IPS-18a (cell line): Measurements from ENCODE around the gene SVIL.

Source experiments
- H3K27ac ChIP-seq: one replicate; pipeline ENCODE4 v1.5.1; 2013; ENCODE audit warnings: low read length
- H3K27me3 ChIP-seq: one replicate; pipeline ENCODE4 v1.6.1; 2013; ENCODE audit warnings: mild to moderate bottlenecking, low read length; ENCODE audit not compliant: control insufficient read depth, insufficient read depth
- H3K36me3 ChIP-seq: one replicate; pipeline ENCODE4 v1.6.1; 2013; ENCODE audit warnings: low read depth, low read length; ENCODE audit not compliant: control insufficient read depth
- H3K4me1 ChIP-seq: one replicate; pipeline ENCODE4 v1.6.1; 2013; ENCODE audit warnings: low read depth, low read length; ENCODE audit not compliant: control insufficient read depth
- H3K4me3 ChIP-seq: one replicate; pipeline ENCODE4 v1.5.1; 2013; ENCODE audit warnings: low read length
- H3K9ac ChIP-seq: one replicate; pipeline ENCODE4 v1.6.1; 2013; ENCODE audit warnings: mild to moderate bottlenecking, low read length, moderate library complexity
- H3K9me3 ChIP-seq: one replicate; pipeline ENCODE4 v1.6.1; 2013; ENCODE audit warnings: low read depth, low read length; ENCODE audit not compliant: control insufficient read depth

The SVIL gene

GRCh38 chr10:29634764-29635625 is at the start of gene SVIL:
Gene SVIL, minus strand, starts transcription at chr10:29634971. Its CDS starts 79,913 bp downstream, at chr10:29555058.
- Histone ChIP-seq H3K4me1 (peaks cover 34% of the 10 kb centered on the region), H3K9me3 (no peaks in the 10 kb centered on the region), H3K9ac (peak within 1 kb of the TSS; percentile 12), H3K36me3 (no peaks in the 10 kb centered on the region), H3K27ac (peak within 1 kb of the TSS; percentile 30), H3K27me3 (no peaks in the 10 kb centered on the region), H3K4me3 (peak within 1 kb of the TSS; percentile 9)

GRCh38 chr10:29681676-29682448 is 47.1 kb upstream of the SVIL start:
- H3K27me3 ChIP-seq = no peaks in the 10 kb centered on the region
- peaks cover 5% of the 10 kb centered on the region for H3K9me3 ChIP-seq
- no peak overlapping the region for H3K4me3 ChIP-seq
- H3K9ac ChIP-seq = no peak overlapping the region
- H3K4me1 ChIP-seq = peaks cover 7% of the 10 kb centered on the region
- no peak overlapping the region for H3K27ac ChIP-seq
- no peaks in the 10 kb centered on the region for H3K36me3 ChIP-seq

- Histone ChIP-seq H3K9ac (no peak overlapping the region), H3K36me3 (no peaks in the 10 kb centered on the region), H3K4me3 (no peak overlapping the region), H3K27ac (no peak overlapping the region), H3K9me3 (peaks cover 15% of the 10 kb centered on the region), H3K4me1 (no peaks in the 10 kb centered on the region), H3K27me3 (no peaks in the 10 kb centered on the region)
These were observed 45.3 kb upstream of the SVIL start for GRCh38 chr10:29680091-29680490.

GRCh38 chr10:29676732-29677131 is 42.0 kb upstream of the SVIL start:
- H3K9ac ChIP-seq = no peak overlapping the region
- no peak overlapping the region for H3K4me3 ChIP-seq
- peaks cover 15% of the 10 kb centered on the region for H3K9me3 ChIP-seq
- H3K27me3 ChIP-seq = no peaks in the 10 kb centered on the region
- no peaks in the 10 kb centered on the region for H3K4me1 ChIP-seq
- H3K27ac ChIP-seq = no peak overlapping the region
- no peaks in the 10 kb centered on the region for H3K36me3 ChIP-seq

- Histone ChIP-seq H3K4me3 (no peak overlapping the region), H3K4me1 (no peaks in the 10 kb centered on the region), H3K27me3 (no peaks in the 10 kb centered on the region), H3K9ac (no peak overlapping the region), H3K36me3 (no peaks in the 10 kb centered on the region), H3K9me3 (peaks cover 15% of the 10 kb centered on the region), H3K27ac (no peak overlapping the region)
These were observed 41.2 kb upstream of the SVIL start for GRCh38 chr10:29675984-29676383.

GRCh38 chr10:29671968-29672367 is 37.2 kb upstream of the SVIL start:
- Histone ChIP-seq H3K4me3 (no peak overlapping the region), H3K36me3 (no peaks in the 10 kb centered on the region), H3K4me1 (peaks cover 8% of the 10 kb centered on the region), H3K27ac (no peak overlapping the region), H3K9me3 (peaks cover 10% of the 10 kb centered on the region), H3K9ac (no peak overlapping the region), H3K27me3 (no peaks in the 10 kb centered on the region)

- no peaks in the 10 kb centered on the region for H3K27me3 ChIP-seq
- no peak overlapping the region for H3K27ac ChIP-seq
- peaks cover 7% of the 10 kb centered on the region for H3K9me3 ChIP-seq
- no peaks in the 10 kb centered on the region for H3K36me3 ChIP-seq
- peaks cover 15% of the 10 kb centered on the region for H3K4me1 ChIP-seq
- H3K4me3 ChIP-seq = no peak overlapping the region
- no peak overlapping the region for H3K9ac ChIP-seq
These were observed 36.5 kb upstream of the SVIL start for GRCh38 chr10:29671228-29671780.

- Histone ChIP-seq H3K27me3 (no peaks in the 10 kb centered on the region), H3K9ac (no peak overlapping the region), H3K4me3 (no peak overlapping the region), H3K4me1 (peaks cover 16% of the 10 kb centered on the region), H3K36me3 (no peaks in the 10 kb centered on the region), H3K27ac (no peak overlapping the region), H3K9me3 (peaks cover 1% of the 10 kb centered on the region)
These were observed 36.0 kb upstream of the SVIL start for GRCh38 chr10:29670761-29671160.

- Histone ChIP-seq H3K4me3 (no peak overlapping the region), H3K4me1 (peaks cover 16% of the 10 kb centered on the region), H3K9ac (no peak overlapping the region), H3K9me3 (no peaks in the 10 kb centered on the region), H3K27ac (no peak overlapping the region), H3K27me3 (no peaks in the 10 kb centered on the region), H3K36me3 (no peaks in the 10 kb centered on the region)
These were observed 34.4 kb upstream of the SVIL start for GRCh38 chr10:29669149-29669548.

GRCh38 chr10:29668628-29669027 is 33.9 kb upstream of the SVIL start:
- Histone ChIP-seq H3K27ac (no peak overlapping the region), H3K4me3 (no peak overlapping the region)

GRCh38 chr10:29667191-29667590 is 32.4 kb upstream of the SVIL start:
- H3K27ac ChIP-seq = no peak overlapping the region

More at GRCh38 chr10:29668628-29669027, 33.9 kb upstream of the SVIL start:
- Histone ChIP-seq H3K9me3 (no peaks in the 10 kb centered on the region), H3K27me3 (no peaks in the 10 kb centered on the region), H3K9ac (no peak overlapping the region), H3K36me3 (no peaks in the 10 kb centered on the region), H3K4me1 (peaks cover 16% of the 10 kb centered on the region)

More at GRCh38 chr10:29667191-29667590, 32.4 kb upstream of the SVIL start:
- Histone ChIP-seq H3K27me3 (no peaks in the 10 kb centered on the region), H3K36me3 (no peaks in the 10 kb centered on the region), H3K9ac (no peak overlapping the region), H3K9me3 (no peaks in the 10 kb centered on the region), H3K4me1 (peaks cover 16% of the 10 kb centered on the region), H3K4me3 (peak overlapping the region; percentile 21)
